K562 (cell line): Measurements from ENCODE around the gene SRPX. TPM values are rescaled to one million over a fixed set of nuclear protein-coding genes. Genes with fewer than 3 reads are reported as not detected.

Experiments
- ATAC-seq: fragments of 200-7000 bp; cut with Tn5 transposase; 3 replicates; pipeline ENCODE4 v1.9.1; 2020; ENCODE audit warnings: moderate library complexity
- BruUV-seq: library from RNA; stranded (reverse); fragments of 400-500 nt; replicated peaks from 2 replicates; lab custom pipeline; 2021; lab: Mats Ljungman, UMichigan
- CTCF ChIA-PET: fragments of 300-600 bp; formaldehyde crosslinking; extraction: SDS; loops from one replicate; lab custom pipeline; 2021; ENCODE audit warnings: low intra/inter-chr PET ratio; lab: Yijun Ruan, JAX
- POLR2A ChIA-PET: fragments of 300-600, 350-650 bp; sonication (Branson Sonifier 250); formaldehyde crosslinking; extraction: SDS; loops from one replicate; lab custom pipeline; 2021; ENCODE audit warnings: antibody characterized with exemption, inconsistent platforms; lab: Yijun Ruan, JAX
- DNase-seq, 4 experiments: peaks; one replicate each; pipeline versions ENCODE4 v3.0.0 to v3.0.0-alpha.2; 2011 to 2018; ENCODE audit warnings: low spot score in 3 of 4, mixed read lengths in 3 of 4; ENCODE audit errors: extremely low read depth in 1 of 4
- FAIRE-seq: peaks from 2 replicates; lab custom pipeline; 2011; peaks lifted over from hg19 to GRCh38; lab: Jason Lieb, UNC
- H2AFZ ChIP-seq: 2 replicates; pipeline ENCODE4 v1.6.0; 2011; ENCODE audit warnings: low read depth, low read length, control low read depth, inconsistent platforms
- H3K27ac ChIP-seq: fragments of 200-600 bp; 3 replicates; pipeline ENCODE4 v1.8.0; 2011; ENCODE audit warnings: low read depth, mild to moderate bottlenecking, control low read depth, inconsistent platforms, low read length, moderate library complexity, mixed read lengths; ENCODE audit errors: extremely low read depth
- H3K27me3 ChIP-seq, 2 experiments: fragments of 300-600 bp in 1 of 2; 2 replicates in 1 of 2; 3 replicates in 1 of 2; pipeline versions ENCODE4 v1.6.0 to v1.8.0; 2011; ENCODE audit warnings: inconsistent platforms in 2 of 2, low read length in 2 of 2, mild to moderate bottlenecking in 1 of 2, mixed read lengths in 1 of 2, moderate library complexity in 1 of 2; ENCODE audit not compliant: control insufficient read depth in 2 of 2, insufficient read depth in 2 of 2
- H3K36me3 ChIP-seq: fragments of 300-600 bp; 3 replicates; pipeline ENCODE4 v1.8.0; 2011; ENCODE audit warnings: mild to moderate bottlenecking, low read length, inconsistent platforms; ENCODE audit not compliant: control insufficient read depth, insufficient read depth
- H3K4me1 ChIP-seq, 2 experiments: fragments of 200-600 bp in 1 of 2; replicated peaks in 1 of 2; 2 replicates in 1 of 2; 3 replicates in 1 of 2; pipeline versions ENCODE4 v1.5.1 to v1.8.0; 2011; ENCODE audit warnings: inconsistent platforms in 2 of 2, low read length in 2 of 2, mild to moderate bottlenecking in 1 of 2, mixed read lengths in 1 of 2, moderate library complexity in 1 of 2; ENCODE audit not compliant: control insufficient read depth in 2 of 2, insufficient read depth in 2 of 2
- H3K4me2 ChIP-seq: 2 replicates; pipeline ENCODE4 v1.6.1; 2011; ENCODE audit warnings: low read length, control low read depth, inconsistent platforms, mixed read lengths; ENCODE audit not compliant: insufficient read depth
- H3K4me3 ChIP-seq: fragments of 200-600 bp; sonication (generic), shearing (Covaris generic); 2 replicates; pipeline ENCODE4 v1.5.1; 2016; ENCODE audit warnings: control low read depth, inconsistent platforms
- H3K79me2 ChIP-seq: fragments of 200-600 bp; 3 replicates; pipeline ENCODE4 v1.8.0; 2011; ENCODE audit warnings: low read length, inconsistent platforms; ENCODE audit not compliant: control insufficient read depth, insufficient read depth
- H3K9ac ChIP-seq, 2 experiments: 2 replicates each; pipeline versions ENCODE4 v1.6.0 to v1.6.1; 2011; ENCODE audit warnings: low read depth in 2 of 2, low read length in 2 of 2, control low read depth in 1 of 2, inconsistent platforms in 1 of 2, mild to moderate bottlenecking in 1 of 2, mixed read lengths in 1 of 2; ENCODE audit not compliant: insufficient read depth in 1 of 2
- H3K9me1 ChIP-seq: one replicate; pipeline ENCODE4 v1.6.0; 2011; ENCODE audit warnings: inconsistent platforms, mild to moderate bottlenecking, low read length, moderate library complexity; ENCODE audit not compliant: control insufficient read depth, insufficient read depth
- H3K9me3 ChIP-seq: replicated peaks from 2 replicates; pipeline ENCODE4 v1.5.1; 2011; ENCODE audit warnings: low read depth, low read length, inconsistent platforms; ENCODE audit not compliant: control insufficient read depth, insufficient read depth
- H4K20me1 ChIP-seq: replicated peaks from 2 replicates; pipeline ENCODE4 v1.6.1; 2011; ENCODE audit warnings: low read length, inconsistent platforms, mixed read lengths; ENCODE audit not compliant: control insufficient read depth, insufficient read depth
- ATF2 ChIP-seq: sonication (generic); formaldehyde crosslinking; IDR thresholded peaks from 2 replicates; pipeline ENCODE4 v1.8.1; 2022; ENCODE audit warnings: missing genetic modification reagents
- CEBPZ ChIP-seq: fragments of 150-350 bp; IDR thresholded peaks from 2 replicates; pipeline ENCODE4 v1.6.1; 2014; ENCODE audit warnings: low read depth, mild to moderate bottlenecking, low read length, borderline replicate concordance
- ETS1 ChIP-seq: conservative IDR thresholded peaks from 2 replicates; pipeline ENCODE4 v1.6.1; 2011; ENCODE audit warnings: low read depth, mild to moderate bottlenecking, low read length; ENCODE audit not compliant: control insufficient read depth
- NFE2 ChIP-seq: IDR thresholded peaks from 2 replicates; pipeline ENCODE4 v1.6.1; 2014; ENCODE audit warnings: antibody characterized with exemption, low read depth
- NFRKB ChIP-seq: fragments of 450-650 bp; IDR thresholded peaks from 2 replicates; pipeline ENCODE4 v1.6.1; 2016; ENCODE audit warnings: low read depth
- PTBP1 ChIP-seq: fragments of 200-400 bp; formaldehyde crosslinking; IDR thresholded peaks from 2 replicates; pipeline ENCODE4 v1.6.1; 2017; ENCODE audit warnings: low read depth, low read length
- SMARCC2 ChIP-seq: fragments of 450-650 bp; IDR thresholded peaks from 2 replicates; pipeline ENCODE4 v1.6.1; 2017; ENCODE audit warnings: antibody characterized with exemption, moderate library complexity, mild to moderate bottlenecking, low read depth
- TFE3 ChIP-seq: fragments of 450-650 bp; formaldehyde crosslinking; IDR thresholded peaks from 2 replicates; pipeline ENCODE4 v1.4.0; 2020; ENCODE audit warnings: mild to moderate bottlenecking, mixed read lengths
- ZHX1 ChIP-seq: fragments of 150-350 bp; conservative IDR thresholded peaks from 2 replicates; pipeline ENCODE4 v1.6.1; 2014; ENCODE audit warnings: low read length
- WGBS: fragments of 100-300 bp; shearing (Covaris generic); methylation state at CpG from one replicate; pipeline ENCODE4 v1.1.6; 2016; ENCODE audit warnings: low coverage, mixed read lengths; ENCODE audit not compliant: insufficient coverage; ENCODE audit errors: missing lambda C conversion rate; 5-methylcytosine and 5-hydroxymethylcytosine counted together
- in situ Hi-C: fragments of 300-500 bp; cut with MboI; formaldehyde crosslinking; loops from 4 replicates; pipeline ENCODE4 v1.15.0; 2018; ENCODE audit warnings: inconsistent platforms, mixed read lengths
- intact Hi-C: fragments of 100-400 bp; cut with micrococcal nuclease; formaldehyde crosslinking; loops from 2 replicates; pipeline ENCODE4 v1.14.2; 2022
- polyA plus RNA-seq, 8 experiments: library from polyadenylated mRNA; depleted of rRNA in 4 of 8; stranded (reverse) in 5 of 8; unstranded in 3 of 8; fragments of >200 nt; fragmentation: Nextera tagmentation in 2 of 8; fragmentation: Illumina TruSeq in 1 of 8; extraction: Ambion mirVana in 2 of 8; extraction: Trizol in 1 of 8; gene quantifications; 2 replicates each; pipeline versions ENCODE4 v1.2.1 to v1.2.3, GENCODE V29; 2011 to 2014; ENCODE audit warnings: inconsistent platforms in 1 of 8, missing spikeins in 1 of 8
- total RNA-seq, 7 experiments: library from RNA; depleted of rRNA in 6 of 7; stranded (reverse); fragments of >200 nt in 6 of 7; fragmentation: Illumina TruSeq in 2 of 7; extraction: Trizol in 2 of 7; gene quantifications; 2 replicates each; pipeline versions ENCODE4 v1.2.1 to v1.2.3, GENCODE V29; 2011 to 2021; ENCODE audit warnings: low replicate concordance in 1 of 7

Gene SRPX
- total and polyA plus RNA-seq, 9 of the 15 experiments (the other 6 are each of a cell fraction or from before 2014, with no cell fraction given) = 0.11 to 0.77 (median 0.38) TPM; not detected in 2

- no peak for TF ChIP-seq TFE3 (CRISPR knock-in tag)
- no peak for TF ChIP-seq PTBP1
- TF ChIP-seq NFE2 = peak; percentile 43; the same call in 1 of the 2 replicates
- no peak for TF ChIP-seq SMARCC2
Measured at GRCh38 chrX:38232079-38232686, 11.5 kb upstream of the SRPX start (continued).

GRCh38 chrX:38225093-38225492 is 4.4 kb upstream of the SRPX start:
- Histone ChIP-seq H3K9me3 (no peaks in the 10 kb centered on the region), H3K4me2 (no peak overlapping the region), H3K36me3 (no peaks in the 10 kb centered on the region), H2AFZ (no peak overlapping the region), H3K27me3 (peaks cover 0 to 14% of the 10 kb centered on the region in 2 experiments; a peak in 2 of 5 replicates), H4K20me1 (no peaks in the 10 kb centered on the region), H3K4me1 (peaks cover 0 to 9% of the 10 kb centered on the region in 2 experiments; a peak in 2 of 5 replicates), H3K9ac (no peak overlapping the region), H3K9me1 (no peaks in the 10 kb centered on the region), H3K79me2 (no peaks in the 10 kb centered on the region), H3K27ac (no peak overlapping the region), H3K4me3 (no peak overlapping the region)
- FAIRE-seq = no peak
- in situ Hi-C loops (no loop called here), intact Hi-C loops (no loop called here)
- POLR2A ChIA-PET = no interaction called here
- DNase-seq = no peak
- CTCF ChIA-PET = no interaction called here
- 3% methylated on average over 3 of the region's 3 CpGs for WGBS
- no TSS peak for BruUV-seq
- no peak for ATAC-seq
- TF ChIP-seq CEBPZ (no peak), ETS1 (no peak), ATF2 (no peak), ZHX1 (no peak), NFRKB (no peak)
